ENCODE measurements around the gene TM6SF1. TPM values are rescaled to one million over a fixed set of nuclear protein-coding genes. Genes with fewer than 3 reads are reported as not detected.

TM6SF1 gene
- total RNA-seq, 1 donor from 2014 or later: 2.1 TPM

DNA sequence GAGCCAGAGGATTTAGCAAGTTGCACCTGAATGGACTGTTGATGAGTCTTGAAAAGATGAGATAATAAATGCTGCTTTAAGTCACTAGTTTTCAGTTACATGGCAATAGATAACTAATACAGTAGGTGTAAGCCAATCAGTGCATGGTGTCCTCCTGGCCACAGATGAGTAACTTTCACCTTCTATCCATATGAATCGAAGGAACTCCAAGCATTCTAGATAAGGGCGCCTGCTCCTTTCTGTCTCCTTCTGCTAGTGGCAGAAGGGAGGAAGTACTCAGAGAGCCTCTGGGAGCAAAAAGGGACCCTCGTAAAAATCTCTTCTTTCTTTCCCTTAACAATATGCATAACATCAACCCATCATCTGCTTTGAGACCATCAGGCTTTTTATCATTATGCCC is 37.3 kb downstream of the TM6SF1 start:
- H2AFZ ChIP-seq (ENCODE audit: low read depth, low read length): no peak overlapping the region
- no peak overlapping the region for H3K4me3 ChIP-seq (ENCODE audit: insufficient read depth, low read depth, low read length)
- no peak overlapping the region for H3K4me2 ChIP-seq (ENCODE audit: low read length)
- FAIRE-seq (no peak), DNase-seq (ENCODE audit: low read depth) (no peak)
- H3K4me1 ChIP-seq (ENCODE audit: insufficient read depth, low read length): no peaks in the 10 kb centered on the region
- Mint-ChIP-seq H3K4me1 (ENCODE audit: low read depth, unreplicated experiment) (no peaks in the 10 kb centered on the region), H3K4me3 (ENCODE audit: unreplicated experiment) (no peak overlapping the region), H3K27me3 (ENCODE audit: low read depth, unreplicated experiment) (no peaks in the 10 kb centered on the region), H3K27ac (ENCODE audit: unreplicated experiment) (no peak overlapping the region), H3K36me3 (ENCODE audit: low read depth, unreplicated experiment) (peaks cover 29% of the 10 kb centered on the region), H3K9me3 (ENCODE audit: unreplicated experiment) (peaks cover 3% of the 10 kb centered on the region)
- peaks cover 19% of the 10 kb centered on the region for H3K36me3 ChIP-seq (ENCODE audit: insufficient read depth, low read length)
- TF ChIP-seq CTCF (IDR thresholded peaks at IDR 0.05; ENCODE audit: insufficient read depth, low read depth, low read length): no peak
- TF ChIP-seq EZH2 (IDR thresholded peaks at IDR 0.05; ENCODE audit: insufficient read depth, low read length): no peak
- no peaks in the 10 kb centered on the region for H4K20me1 ChIP-seq (ENCODE audit: insufficient read depth, low read length)
- H3K79me2 ChIP-seq (ENCODE audit: insufficient read depth, low read length): no peaks in the 10 kb centered on the region
- no peak overlapping the region for H3K27ac ChIP-seq (ENCODE audit: low read depth, low read length)
- H3K9ac ChIP-seq (ENCODE audit: low read length): no peak overlapping the region
- no peaks in the 10 kb centered on the region for H3K9me3 ChIP-seq (ENCODE audit: insufficient read depth, low read depth, low read length)
- H3K27me3 ChIP-seq (ENCODE audit: insufficient read depth, low read length): no peaks in the 10 kb centered on the region

DNA sequence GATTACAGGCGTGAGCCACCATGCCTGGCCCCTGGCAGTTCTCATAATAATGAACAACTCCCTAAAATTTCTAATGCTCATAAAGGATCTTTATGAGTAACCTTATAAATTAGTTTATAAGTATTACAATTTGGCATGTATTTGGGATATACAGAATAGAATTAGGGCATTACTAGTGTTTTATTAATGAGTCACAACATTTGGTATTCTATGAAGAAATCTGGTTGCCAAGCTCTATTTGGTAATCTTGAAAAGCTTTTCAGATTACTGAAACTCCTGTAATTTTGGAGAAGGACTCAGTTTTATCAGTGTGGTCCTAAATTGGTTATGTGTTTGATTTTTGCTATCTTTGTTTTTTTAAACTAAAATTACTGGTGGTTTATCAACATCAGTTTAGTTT is 45.8 kb downstream of the TM6SF1 start:
- Histone ChIP-seq H3K9me3 (ENCODE audit: insufficient read depth, low read depth, low read length) (no peaks in the 10 kb centered on the region), H3K9ac (ENCODE audit: low read length) (no peak overlapping the region), H4K20me1 (ENCODE audit: insufficient read depth, low read length) (no peaks in the 10 kb centered on the region), H3K27me3 (ENCODE audit: insufficient read depth, low read length) (no peaks in the 10 kb centered on the region), H3K4me2 (ENCODE audit: low read length) (no peak overlapping the region), H3K27ac (ENCODE audit: low read depth, low read length) (no peak overlapping the region), H3K79me2 (ENCODE audit: insufficient read depth, low read length) (no peaks in the 10 kb centered on the region), H2AFZ (ENCODE audit: low read depth, low read length) (no peak overlapping the region), H3K36me3 (ENCODE audit: insufficient read depth, low read length) (peaks cover 31% of the 10 kb centered on the region), H3K4me3 (ENCODE audit: insufficient read depth, low read depth, low read length) (no peak overlapping the region), H3K4me1 (ENCODE audit: insufficient read depth, low read length) (no peaks in the 10 kb centered on the region)
- Mint-ChIP-seq H3K9me3 (ENCODE audit: unreplicated experiment) (no peaks in the 10 kb centered on the region), H3K4me3 (ENCODE audit: unreplicated experiment) (no peak overlapping the region), H3K4me1 (ENCODE audit: low read depth, unreplicated experiment) (peaks cover 13% of the 10 kb centered on the region), H3K36me3 (ENCODE audit: low read depth, unreplicated experiment) (peaks cover 19% of the 10 kb centered on the region), H3K27me3 (ENCODE audit: low read depth, unreplicated experiment) (no peaks in the 10 kb centered on the region), H3K27ac (ENCODE audit: unreplicated experiment) (no peak overlapping the region)
- FAIRE-seq (no peak), DNase-seq (ENCODE audit: low read depth) (no peak)
- TF ChIP-seq CTCF (IDR thresholded peaks at IDR 0.05; ENCODE audit: insufficient read depth, low read depth, low read length) (no peak), EZH2 (IDR thresholded peaks at IDR 0.05; ENCODE audit: insufficient read depth, low read length) (no peak)

- no peak overlapping the region for H3K4me3 Mint-ChIP-seq (ENCODE audit: unreplicated experiment)
These were observed 48.5 kb downstream of the TM6SF1 start for GRCh38 chr15:83155942-83156341.

More at GRCh38 chr15:83155942-83156341, 48.5 kb downstream of the TM6SF1 start:
- Histone ChIP-seq H3K4me3 (ENCODE audit: insufficient read depth, low read depth, low read length) (no peak overlapping the region), H3K9ac (ENCODE audit: low read length) (no peak overlapping the region), H3K36me3 (ENCODE audit: insufficient read depth, low read length) (peaks cover 20% of the 10 kb centered on the region), H2AFZ (ENCODE audit: low read depth, low read length) (no peak overlapping the region), H3K27me3 (ENCODE audit: insufficient read depth, low read length) (no peaks in the 10 kb centered on the region), H3K4me1 (ENCODE audit: insufficient read depth, low read length) (no peaks in the 10 kb centered on the region), H3K9me3 (ENCODE audit: insufficient read depth, low read depth, low read length) (no peaks in the 10 kb centered on the region), H3K79me2 (ENCODE audit: insufficient read depth, low read length) (no peaks in the 10 kb centered on the region), H4K20me1 (ENCODE audit: insufficient read depth, low read length) (peaks cover 9% of the 10 kb centered on the region), H3K27ac (ENCODE audit: low read depth, low read length) (no peak overlapping the region), H3K4me2 (ENCODE audit: low read length) (no peak overlapping the region)
- Mint-ChIP-seq H3K9me3 (ENCODE audit: unreplicated experiment) (no peaks in the 10 kb centered on the region), H3K27ac (ENCODE audit: unreplicated experiment) (peak overlapping the region; percentile 56), H3K36me3 (ENCODE audit: low read depth, unreplicated experiment) (peaks cover 23% of the 10 kb centered on the region), H3K27me3 (ENCODE audit: low read depth, unreplicated experiment) (no peaks in the 10 kb centered on the region), H3K4me1 (ENCODE audit: low read depth, unreplicated experiment) (peaks cover 16% of the 10 kb centered on the region)
- no peak for TF ChIP-seq CTCF (IDR thresholded peaks at IDR 0.05; ENCODE audit: insufficient read depth, low read depth, low read length)
- no peak for TF ChIP-seq EZH2 (IDR thresholded peaks at IDR 0.05; ENCODE audit: insufficient read depth, low read length)
- FAIRE-seq (peak; percentile 20), DNase-seq (ENCODE audit: low read depth) (no peak)

All from astrocyte (in vitro differentiated cells and primary cell).